Posterior vena cava (tissue), 2 donors: Measurements from ENCODE around the gene EIF4E2. TPM values are rescaled to one million over a fixed set of nuclear protein-coding genes. Genes with fewer than 3 reads are reported as not detected.

ENCODE experiments used
- DNase-seq: peaks from one replicate; pipeline ENCODE4 v3.0.0-alpha.2; 2020; ENCODE audit warnings: low spot score
- intact Hi-C, 2 donors: fragments of 100-400 bp; cut with DNase I; formaldehyde crosslinking; loops; one replicate each; pipeline versions ENCODE4 v1.14.1 to v1.14.2; 2022 to 2023
- total RNA-seq, 2 donors: library from RNA; stranded (reverse); fragmentation: NEBNext Ultra II Directional; extraction: Animal tissue kit (Norgen Biotek cat#: 25700); gene quantifications; one replicate each; pipeline ENCODE4 v1.2.1, GENCODE V29; 2021
- donor health status: DM: yes; HTN: yes; CAD: no.
- donor health status: DM: yes; HTN: yes; CAD: no.

The EIF4E2 gene
- total RNA-seq, 2 donors from 2014 or later: 49.1 to 49.6 TPM

GRCh38 chr2:232578626-232579025, 28.1 kb downstream of the EIF4E2 start:
- intact Hi-C loops: no loop called here
- DNase-seq: no peak

GRCh38 chr2:232580648-232580981, 30.1 kb downstream of the EIF4E2 start:
- intact Hi-C loops: no loop called here
- no peak for DNase-seq

- no peak for DNase-seq
- intact Hi-C loops: no loop called here
These were observed 31.2 kb downstream of the EIF4E2 start for GRCh38 chr2:232581725-232582124.

GRCh38 chr2:232584238-232584637, 33.7 kb downstream of the EIF4E2 start:
- DNase-seq: no peak
- intact Hi-C loops: no loop called here

GRCh38 chr2:232586943-232587505, 36.5 kb downstream of the EIF4E2 start:
- intact Hi-C loops: loop anchor here in 1 of 2 donors (5.0 kb wide), 1 partner anchor 620 kb away; no protein-coding TSS in a partner anchor
- no peak for DNase-seq

- no peak for DNase-seq
- intact Hi-C loops: loop anchor here in 1 of 2 donors (5.0 kb wide), 1 partner anchor 620 kb away; no protein-coding TSS in a partner anchor
These were observed 37.0 kb downstream of the EIF4E2 start for GRCh38 chr2:232587512-232587911.

- DNase-seq: no peak
These were observed 37.5 kb downstream of the EIF4E2 start for GRCh38 chr2:232588031-232588430.

GRCh38 chr2:232588680-232589585, 38.4 kb downstream of the EIF4E2 start:
- no peak for DNase-seq
- intact Hi-C loops: loop anchor here in 1 of 2 donors (5.0 kb wide), 1 partner anchor 622 kb away; no protein-coding TSS in a partner anchor

More at GRCh38 chr2:232588031-232588430, 37.5 kb downstream of the EIF4E2 start:
- intact Hi-C loops: loop anchor here in 1 of 2 donors (5.0 kb wide), 1 partner anchor 621 kb away; no protein-coding TSS in a partner anchor

- DNase-seq: no peak
- intact Hi-C loops: no loop called here
These were observed 42.4 kb downstream of the EIF4E2 start for GRCh38 chr2:232592772-232593395.

- no peak for DNase-seq
- intact Hi-C loops: no loop called here
These were observed 43.5 kb downstream of the EIF4E2 start for GRCh38 chr2:232593982-232594381.

- DNase-seq: no peak
- intact Hi-C loops: loop anchor here in 1 of 2 donors (1.0 kb wide), 1 partner anchor 22 kb away; no protein-coding TSS in a partner anchor
These were observed 47.0 kb downstream of the EIF4E2 start for GRCh38 chr2:232597362-232598079.

- intact Hi-C loops: no loop called here
- no peak for DNase-seq
These were observed 47.8 kb downstream of the EIF4E2 start for GRCh38 chr2:232598293-232598692.

- intact Hi-C loops: loop anchor here in 1 of 2 donors (10.0 kb wide), 2 partner anchors 75 to 655 kb away; partner anchors contain the start of gene ATG16L1
- DNase-seq: no peak
These were observed 49.7 kb downstream of the EIF4E2 start for GRCh38 chr2:232600053-232600773.

GRCh38 chr2:232603283-232603682, 52.8 kb downstream of the EIF4E2 start:
- DNase-seq: no peak
- intact Hi-C loops: loop anchor here in 1 of 2 donors (10.0 kb wide), 2 partner anchors 72 to 652 kb away; partner anchors contain the start of gene ATG16L1

- intact Hi-C loops: loop anchor here in 1 of 2 donors (10.0 kb wide), 2 partner anchors 70 to 650 kb away; partner anchors contain the start of gene ATG16L1
- no peak for DNase-seq
These were observed 54.0 kb downstream of the EIF4E2 start for GRCh38 chr2:232604535-232604934.

- intact Hi-C loops: loop anchor here in 1 of 2 donors (10.0 kb wide), 2 partner anchors 68 to 648 kb away; partner anchors contain the start of gene ATG16L1
- no peak for DNase-seq
These were observed 56.5 kb downstream of the EIF4E2 start for GRCh38 chr2:232607011-232607410.

GRCh38 chr2:232609607-232610006, 59.1 kb downstream of the EIF4E2 start:
- intact Hi-C loops: loop anchor here (10.0 kb wide), 3 partner anchors 55 to 645 kb away; partner anchors contain the start of gene ATG16L1 (in 1 of the 2)
- DNase-seq: no peak

- intact Hi-C loops: loop anchor here in 1 of 2 donors (10.0 kb wide), 1 partner anchor 55 kb away; no protein-coding TSS in a partner anchor
These were observed 59.6 kb downstream of the EIF4E2 start for GRCh38 chr2:232610081-232610480.

More at GRCh38 chr2:232610081-232610480, 59.6 kb downstream of the EIF4E2 start:
- no peak for DNase-seq
